ENCODE data around the gene PDE2A. TPM values are rescaled to one million over a fixed set of nuclear protein-coding genes. Genes with fewer than 3 reads are reported as not detected.

The PDE2A gene
- total and polyA plus RNA-seq, 2 donors (not counting 1 experiment from before 2014, with no cell fraction given), result 0.88 to 2.9 TPM

GRCh38 chr11:72609045-72609444, 65.2 kb downstream of the PDE2A start:
- H3K4me3 Mint-ChIP-seq, result no peak overlapping the region
- Histone ChIP-seq H3K4me3 (ENCODE audit: control extremely low read depth in 1 of 5, extremely low read depth in 1 of 5, insufficient read depth in 1 of 5, low read depth in 2 of 5, low read length in 4 of 5) (no peak overlapping the region), H3K27ac (ENCODE audit: low read length in 2 of 2) (no peak overlapping the region), H3K4me2 (replicated peaks; ENCODE audit: low read depth, low read length, poor library complexity, severe bottlenecking) (no peak overlapping the region), H3K9me3 (ENCODE audit: control extremely low read depth in 1 of 3, control insufficient read depth in 2 of 3, insufficient read depth in 1 of 3, low read length in 2 of 3) (peaks cover 0 to 4% (median 0%) of the 10 kb centered on the region in 3 donors), H4K20me1 (ENCODE audit: control insufficient read depth, insufficient read depth, low read length, poor library complexity, severe bottlenecking) (no peaks in the 10 kb centered on the region), H2AFZ (ENCODE audit: insufficient read depth, low read depth, low read length, poor library complexity, severe bottlenecking) (no peak overlapping the region), H3K4me1 (ENCODE audit: control insufficient read depth in 2 of 2, insufficient read depth in 2 of 2, low read length in 2 of 2) (peaks cover 11 to 14% of the 10 kb centered on the region in 2 donors), H3K27me3 (replicated peaks in 1 of 4; ENCODE audit: control extremely low read depth in 1 of 4, control insufficient read depth in 3 of 4, insufficient read depth in 4 of 4, low read length in 3 of 4) (peaks cover 0 to 50% (median 10%) of the 10 kb centered on the region in 4 experiments), H3K79me2 (ENCODE audit: control insufficient read depth, insufficient read depth, low read length) (no peaks in the 10 kb centered on the region), H3K9ac (ENCODE audit: low read length) (no peak overlapping the region), H3K36me3 (replicated peaks in 1 of 2; ENCODE audit: control extremely low read depth in 1 of 2, control insufficient read depth in 1 of 2, extremely low read depth in 1 of 2, insufficient read depth in 2 of 2, low read length in 1 of 2) (no peaks in the 10 kb centered on the region)
- no peak overlapping the region for H3K27ac Mint-ChIP-seq
- POLR2A ChIA-PET, result no interaction called here
- TF ChIP-seq EZH2 (IDR thresholded peaks at IDR 0.05; ENCODE audit: borderline replicate concordance, insufficient read depth, low read depth, low read length, poor library complexity, severe bottlenecking), result no peak
- peak; percentile 70 for TF ChIP-seq CTCF (IDR thresholded peaks at IDR 0.05)
- H3K27me3 Mint-ChIP-seq, result peaks cover 33% of the 10 kb centered on the region
- H3K4me1 Mint-ChIP-seq, result peaks cover 15% of the 10 kb centered on the region
- CTCF ChIA-PET, result interaction anchor here (0.7 to 2.8 kb wide), 6 partner anchors 10 to 643 kb away, joined by 3 to 32 read pairs (median 6); no protein-coding TSS in a partner anchor
- DNase-seq (no peak), ATAC-seq (ENCODE audit: low read depth) (no peak)
- 65% methylated on average over 2 of the region's 4 CpGs for WGBS (ENCODE audit: insufficient coverage)
- intact Hi-C loops (cut with micrococcal nuclease), result loop anchor here (2.0 kb wide), 1 partner anchor 16 kb away; no protein-coding TSS in a partner anchor
- no peaks in the 10 kb centered on the region for H3K9me3 Mint-ChIP-seq (ENCODE audit: insufficient read depth)

- DNase-seq (no peak), ATAC-seq (ENCODE audit: low read depth) (no peak)
- H3K4me2 ChIP-seq (replicated peaks; ENCODE audit: low read depth, low read length, poor library complexity, severe bottlenecking), result no peak overlapping the region
- no peaks in the 10 kb centered on the region for H3K9me3 ChIP-seq (ENCODE audit: control extremely low read depth in 1 of 3, control insufficient read depth in 2 of 3, insufficient read depth in 1 of 3, low read length in 2 of 3)
- ChIA-PET CTCF (interaction anchor here (2.7 to 2.8 kb wide), 2 partner anchors 20 to 37 kb away, joined by 9 to 32 read pairs; no protein-coding TSS in a partner anchor), POLR2A (no interaction called here)
- 100% methylated on average over 1 of the region's 2 CpGs for WGBS (ENCODE audit: insufficient coverage)
- no peaks in the 10 kb centered on the region for H3K79me2 ChIP-seq (ENCODE audit: control insufficient read depth, insufficient read depth, low read length)
- Mint-ChIP-seq H3K27me3 (peaks cover 42% of the 10 kb centered on the region), H3K4me1 (peaks cover 6% of the 10 kb centered on the region), H3K27ac (no peak overlapping the region), H3K4me3 (no peak overlapping the region), H3K9me3 (ENCODE audit: insufficient read depth) (no peaks in the 10 kb centered on the region)
- no peaks in the 10 kb centered on the region for H4K20me1 ChIP-seq (ENCODE audit: control insufficient read depth, insufficient read depth, low read length, poor library complexity, severe bottlenecking)
- no peak overlapping the region for H3K27ac ChIP-seq (ENCODE audit: low read length in 2 of 2)
- intact Hi-C loops (cut with micrococcal nuclease), result no loop called here
- H3K9ac ChIP-seq (ENCODE audit: low read length), result no peak overlapping the region
- H2AFZ ChIP-seq (ENCODE audit: insufficient read depth, low read depth, low read length, poor library complexity, severe bottlenecking), result no peak overlapping the region
- peaks cover 0 to 57% (median 8%) of the 10 kb centered on the region in 4 experiments for H3K27me3 ChIP-seq (replicated peaks in 1 of 4; ENCODE audit: control extremely low read depth in 1 of 4, control insufficient read depth in 3 of 4, insufficient read depth in 4 of 4, low read length in 3 of 4)
- H3K36me3 ChIP-seq (replicated peaks in 1 of 2; ENCODE audit: control extremely low read depth in 1 of 2, control insufficient read depth in 1 of 2, extremely low read depth in 1 of 2, insufficient read depth in 2 of 2, low read length in 1 of 2), result no peaks in the 10 kb centered on the region
- TF ChIP-seq EZH2 (IDR thresholded peaks at IDR 0.05; ENCODE audit: borderline replicate concordance, insufficient read depth, low read depth, low read length, poor library complexity, severe bottlenecking) (no peak), CTCF (IDR thresholded peaks at IDR 0.05) (no peak)
- no peak overlapping the region for H3K4me3 ChIP-seq (ENCODE audit: control extremely low read depth in 1 of 5, extremely low read depth in 1 of 5, insufficient read depth in 1 of 5, low read depth in 2 of 5, low read length in 4 of 5)
- H3K4me1 ChIP-seq (ENCODE audit: control insufficient read depth in 2 of 2, insufficient read depth in 2 of 2, low read length in 2 of 2), result no peaks in the 10 kb centered on the region
Observed at GRCh38 chr11:72607496-72607895, 66.7 kb downstream of the PDE2A start.

All from B cell (primary cell).